Measurements from ENCODE around the gene FAM25G.
A peak's percentile ranks its signal among the peaks of the same experiment; 100 is the strongest.
"Not testable (repeated sequence)": the region's sequence is repeated elsewhere in the genome, so short reads cannot be mapped to it uniquely, and the experiment has no call there.

Gene FAM25G

GRCh38 chr10:47475101-47475500 is 16.4 kb downstream of the FAM25G start:
- H3K27me3 ChIP-seq (ENCODE audit: insufficient read depth, poor library complexity, severe bottlenecking); DNase-seq (ENCODE audit: low read depth in 1 of 2, low spot score in 1 of 2); H3K4me3 ChIP-seq (replicated peaks; ENCODE audit: insufficient read depth, low read length); H3K27ac ChIP-seq (replicated peaks): not testable (repeated sequence)

DNA sequence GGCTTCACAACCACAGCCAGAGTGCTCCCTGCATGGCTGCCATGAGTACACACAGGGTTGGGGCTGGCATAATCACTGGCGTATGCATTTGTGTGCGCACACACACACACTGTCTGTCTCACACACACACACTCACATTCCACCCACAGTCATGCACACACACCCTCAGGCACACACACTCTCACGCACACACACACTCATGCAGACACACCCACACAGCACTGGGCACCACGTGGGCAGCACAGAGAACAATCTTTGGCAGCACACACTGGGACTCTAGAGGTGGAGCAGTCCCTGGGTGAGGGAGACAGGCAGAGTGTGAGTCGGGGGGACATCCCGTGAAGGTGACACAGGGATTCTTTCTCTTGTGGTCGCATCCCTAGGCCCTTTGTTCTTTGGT is 18.0 kb downstream of the FAM25G start:
- not testable (repeated sequence) for H3K27ac ChIP-seq (replicated peaks); DNase-seq (ENCODE audit: low read depth in 1 of 2, low spot score in 1 of 2); H3K4me3 ChIP-seq (replicated peaks; ENCODE audit: insufficient read depth, low read length); H3K27me3 ChIP-seq (ENCODE audit: insufficient read depth, poor library complexity, severe bottlenecking)

DNA sequence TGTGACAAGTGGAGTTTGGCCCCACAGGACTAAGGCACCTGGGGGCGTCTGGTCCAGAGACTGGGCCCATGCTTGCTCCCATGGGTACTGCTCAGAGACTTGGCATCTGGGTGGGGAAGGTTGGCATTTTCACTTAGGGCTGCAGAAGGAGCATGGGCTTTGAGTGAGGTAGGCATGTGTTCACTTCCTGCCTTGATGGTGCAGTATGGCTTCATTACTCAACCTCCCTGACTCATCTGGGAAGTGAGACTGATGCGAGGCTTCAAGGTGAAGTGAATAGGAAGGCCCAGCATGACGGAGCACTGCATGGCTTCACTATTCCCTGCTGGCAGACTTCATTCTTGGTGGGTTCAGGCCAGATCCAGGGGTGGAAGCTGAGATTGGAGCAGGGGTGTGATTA is 18.9 kb downstream of the FAM25G start:
- not testable (repeated sequence) for H3K27me3 ChIP-seq (ENCODE audit: insufficient read depth, poor library complexity, severe bottlenecking); H3K27ac ChIP-seq (replicated peaks); H3K4me3 ChIP-seq (replicated peaks; ENCODE audit: insufficient read depth, low read length); DNase-seq (ENCODE audit: low read depth in 1 of 2, low spot score in 1 of 2)

GRCh38 chr10:47472072-47472471 is 19.4 kb downstream of the FAM25G start:
- not testable (repeated sequence) for H3K27me3 ChIP-seq (ENCODE audit: insufficient read depth, poor library complexity, severe bottlenecking); DNase-seq (ENCODE audit: low read depth in 1 of 2, low spot score in 1 of 2); H3K27ac ChIP-seq (replicated peaks); H3K4me3 ChIP-seq (replicated peaks; ENCODE audit: insufficient read depth, low read length)

GRCh38 chr10:47468731-47469528 is 22.6 kb downstream of the FAM25G start:
- H3K4me3 ChIP-seq (replicated peaks; ENCODE audit: insufficient read depth, low read length); H3K27me3 ChIP-seq (ENCODE audit: insufficient read depth, poor library complexity, severe bottlenecking); DNase-seq (ENCODE audit: low read depth in 1 of 2, low spot score in 1 of 2); H3K27ac ChIP-seq (replicated peaks): not testable (repeated sequence)

DNA sequence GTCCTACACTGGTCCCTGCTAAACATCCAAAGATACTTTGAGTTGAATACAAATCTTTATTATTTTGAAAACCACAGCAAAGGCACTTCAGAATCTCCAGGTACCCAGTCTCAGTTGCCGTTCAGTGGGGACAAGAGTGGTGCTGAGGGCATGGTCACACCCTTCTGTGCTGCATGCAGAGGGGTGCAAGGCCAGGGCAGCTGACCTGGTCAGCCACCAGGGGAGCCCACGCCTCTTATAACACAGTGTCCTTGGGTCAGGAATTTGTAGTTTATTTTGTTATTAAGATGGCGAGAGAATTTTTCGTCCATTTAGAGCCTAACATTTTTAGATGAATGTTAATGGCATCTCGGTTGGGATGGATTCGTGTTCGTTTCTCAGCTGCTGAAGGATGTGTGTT is 23.5 kb downstream of the FAM25G start:
- H3K27me3 ChIP-seq (ENCODE audit: insufficient read depth, poor library complexity, severe bottlenecking); DNase-seq (ENCODE audit: low read depth in 1 of 2, low spot score in 1 of 2); H3K4me3 ChIP-seq (replicated peaks; ENCODE audit: insufficient read depth, low read length); H3K27ac ChIP-seq (replicated peaks): not testable (repeated sequence)

DNA sequence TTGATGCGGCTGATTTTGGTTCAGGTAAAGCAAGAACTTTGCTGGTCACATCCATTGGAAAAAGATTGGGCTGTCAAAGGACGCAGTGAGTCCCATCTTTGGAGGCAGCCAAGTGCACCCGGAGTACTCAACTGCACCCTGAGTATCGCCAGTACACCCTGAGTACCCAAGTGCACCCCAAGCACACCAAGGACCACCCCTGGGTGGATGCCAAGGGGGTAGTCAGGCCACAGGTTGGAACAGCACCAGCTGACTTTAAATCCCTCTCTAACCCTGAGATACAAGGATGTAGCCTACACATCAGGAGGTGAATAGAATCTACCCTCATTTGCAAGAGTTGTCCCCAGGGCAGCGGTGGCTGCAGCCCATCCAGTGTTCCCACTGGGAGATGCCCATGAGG is 24.0 kb downstream of the FAM25G start:
- not testable (repeated sequence) for H3K27me3 ChIP-seq (ENCODE audit: insufficient read depth, poor library complexity, severe bottlenecking); H3K4me3 ChIP-seq (replicated peaks; ENCODE audit: insufficient read depth, low read length); DNase-seq (ENCODE audit: low read depth in 1 of 2, low spot score in 1 of 2); H3K27ac ChIP-seq (replicated peaks)

DNA sequence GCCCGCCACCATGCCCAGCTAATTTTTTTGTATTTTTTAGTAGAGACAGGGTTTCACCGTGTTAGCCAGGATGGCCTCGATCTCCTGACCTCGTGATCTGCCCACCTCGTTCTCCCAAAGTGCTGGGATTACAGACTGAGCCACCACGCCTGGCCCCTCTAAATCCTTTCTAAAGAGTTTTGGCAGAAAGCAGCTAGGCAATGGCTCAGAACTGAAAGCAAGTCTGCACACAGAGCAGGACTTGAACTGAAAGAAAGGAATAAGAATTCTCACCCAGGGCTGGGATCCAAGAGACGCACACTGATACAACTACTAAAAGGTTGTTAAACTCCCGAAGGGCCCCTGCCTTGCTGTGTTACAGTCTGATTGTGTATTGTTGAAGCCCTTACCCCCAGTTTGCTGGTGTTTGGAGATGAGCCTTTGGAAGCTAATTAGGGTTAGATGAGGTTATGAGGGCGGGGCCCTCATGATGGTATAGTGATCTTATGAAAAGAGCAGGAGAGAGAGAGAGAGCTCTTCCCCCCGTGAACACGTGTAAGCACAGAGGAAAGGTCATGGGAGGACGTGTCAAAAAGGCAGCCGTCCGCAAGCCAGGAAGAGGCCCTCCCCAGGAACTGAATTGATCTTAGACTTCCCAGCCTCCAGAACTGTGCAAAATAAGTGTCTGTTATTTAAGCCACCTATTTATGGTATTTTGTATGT is 26.1 kb downstream of the FAM25G start:
- H3K27ac ChIP-seq (replicated peaks); DNase-seq (ENCODE audit: low read depth in 1 of 2, low spot score in 1 of 2); H3K27me3 ChIP-seq (ENCODE audit: insufficient read depth, poor library complexity, severe bottlenecking): not testable (repeated sequence)

DNA sequence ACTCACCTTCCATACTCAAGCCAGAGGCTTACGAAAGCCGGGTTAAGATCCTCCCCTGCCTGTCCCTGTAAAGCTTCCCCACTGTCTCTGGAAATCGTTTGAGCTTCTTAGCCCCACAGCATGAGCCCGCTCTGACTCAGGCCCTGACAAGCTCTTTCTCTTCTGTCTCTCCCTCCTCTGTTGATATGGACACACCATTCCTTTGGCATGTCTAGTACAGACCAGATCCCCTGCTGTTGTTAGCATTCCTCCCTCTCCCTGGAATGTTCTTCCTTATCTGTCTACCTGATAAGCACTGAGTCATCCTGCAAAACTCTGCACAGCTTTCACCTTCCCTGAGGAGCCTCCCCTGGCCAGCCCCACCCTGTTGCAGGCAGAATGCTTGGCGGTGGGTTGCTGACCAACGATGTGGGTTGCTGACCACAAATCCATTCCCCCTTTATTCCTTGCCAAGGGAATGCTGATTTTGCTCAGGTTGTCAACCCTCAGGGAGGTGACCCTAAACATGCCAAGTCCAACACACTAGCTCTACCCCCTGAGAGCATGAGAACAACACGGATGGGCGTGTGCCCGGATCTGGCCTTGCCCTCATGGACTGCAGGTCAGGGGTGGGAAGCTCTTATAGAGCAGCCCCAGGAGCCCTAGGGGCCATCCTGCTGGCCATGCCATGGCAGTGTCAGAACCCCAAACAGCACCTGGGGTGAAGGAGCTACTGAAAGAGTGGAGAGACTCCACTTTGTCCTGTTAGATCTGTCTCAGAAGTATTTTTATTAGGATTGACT is 28.7 kb downstream of the FAM25G start:
- not testable (repeated sequence) for H3K27ac ChIP-seq (replicated peaks); H3K27me3 ChIP-seq (ENCODE audit: insufficient read depth, poor library complexity, severe bottlenecking); H3K4me3 ChIP-seq (replicated peaks; ENCODE audit: insufficient read depth, low read length); DNase-seq (ENCODE audit: low read depth in 1 of 2, low spot score in 1 of 2)

More for the DNA sequence above, 26.1 kb downstream of the FAM25G start:
- H3K4me3 ChIP-seq (replicated peaks; ENCODE audit: insufficient read depth, low read length) = not testable (repeated sequence)

- H3K27ac ChIP-seq (replicated peaks); H3K4me3 ChIP-seq (replicated peaks; ENCODE audit: insufficient read depth, low read length); H3K27me3 ChIP-seq (ENCODE audit: insufficient read depth, poor library complexity, severe bottlenecking): not testable (repeated sequence)
- peak in 1 of 2 experiments; percentile 42 for DNase-seq (ENCODE audit: low read depth in 1 of 2, low spot score in 1 of 2)
Measured at GRCh38 chr10:47461261-47461687, 30.2 kb downstream of the FAM25G start.
